ENCODE measurements around the gene P2RY6.

P2RY6 gene

DNA sequence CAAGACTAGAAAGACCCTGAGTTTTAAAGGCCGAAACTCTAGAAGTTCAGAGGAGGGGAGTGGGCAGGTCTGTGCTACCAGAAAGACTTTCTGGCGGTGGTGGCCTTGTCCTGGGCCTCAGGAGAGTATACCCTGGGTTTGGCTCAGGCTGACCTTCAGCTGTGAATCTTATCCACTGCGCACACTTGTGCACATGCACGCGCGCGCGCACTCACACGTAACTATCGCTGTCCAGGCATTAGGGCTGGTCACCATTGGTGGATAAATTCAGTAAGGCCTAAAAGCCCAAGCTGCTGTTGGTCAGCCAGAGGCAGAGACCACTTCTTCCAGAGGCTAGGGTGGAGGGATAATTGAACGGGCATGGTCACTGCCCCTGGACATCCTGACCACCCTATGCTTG, 61.0 kb downstream of the P2RY6 start:
- H3K4me1 Mint-ChIP-seq, result no peaks in the 10 kb centered on the region
- no peaks in the 10 kb centered on the region for H3K9me3 Mint-ChIP-seq
- ATAC-seq (no peak), DNase-seq (ENCODE audit: low spot score in 2 of 2) (no peak)
- H3K4me3 Mint-ChIP-seq, result no peak overlapping the region
- H3K27ac Mint-ChIP-seq, result no peak overlapping the region
- no peaks in the 10 kb centered on the region for H3K36me3 Mint-ChIP-seq

DNA sequence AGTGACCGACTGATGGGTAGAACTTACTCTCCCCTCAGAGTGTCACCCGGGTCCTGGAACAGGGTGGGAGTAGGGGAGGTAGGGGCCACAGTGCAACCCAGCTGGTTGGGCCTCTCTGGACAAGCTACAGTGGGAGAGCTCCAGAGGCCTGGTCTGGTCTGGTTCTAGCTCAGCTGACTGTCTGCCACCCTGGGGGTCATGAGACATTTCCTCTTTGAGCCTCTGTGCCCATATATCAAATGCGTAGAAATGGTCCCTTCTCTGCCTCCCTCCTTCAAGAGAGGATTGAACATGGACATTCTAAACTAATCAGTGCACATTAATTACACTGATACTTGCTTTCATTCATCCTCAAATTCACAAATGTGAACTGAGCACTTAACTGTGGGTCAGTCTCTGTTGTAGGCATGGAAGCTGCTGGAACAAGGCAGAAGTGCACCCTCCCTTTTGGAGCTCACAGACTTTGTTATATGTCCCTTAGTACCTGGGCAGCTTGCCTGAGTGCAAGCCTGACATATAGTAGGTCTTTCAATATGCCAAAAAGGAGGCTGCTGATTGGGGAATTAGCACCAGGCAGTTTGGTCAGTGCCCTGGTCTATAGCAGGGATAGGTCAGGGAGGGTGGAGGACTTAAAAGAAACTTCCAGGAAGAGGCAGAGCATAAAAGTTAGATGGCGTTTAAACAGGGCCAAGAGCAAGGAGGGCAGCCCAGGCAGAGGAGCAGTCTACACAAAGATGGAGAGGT, 61.7 kb downstream of the P2RY6 start:
- Mint-ChIP-seq H3K9me3 (no peaks in the 10 kb centered on the region), H3K4me1 (no peaks in the 10 kb centered on the region), H3K4me3 (no peak overlapping the region), H3K27ac (no peak overlapping the region), H3K36me3 (no peaks in the 10 kb centered on the region)
- DNase-seq (ENCODE audit: low spot score in 2 of 2), result no peak
- no peak for ATAC-seq

DNA sequence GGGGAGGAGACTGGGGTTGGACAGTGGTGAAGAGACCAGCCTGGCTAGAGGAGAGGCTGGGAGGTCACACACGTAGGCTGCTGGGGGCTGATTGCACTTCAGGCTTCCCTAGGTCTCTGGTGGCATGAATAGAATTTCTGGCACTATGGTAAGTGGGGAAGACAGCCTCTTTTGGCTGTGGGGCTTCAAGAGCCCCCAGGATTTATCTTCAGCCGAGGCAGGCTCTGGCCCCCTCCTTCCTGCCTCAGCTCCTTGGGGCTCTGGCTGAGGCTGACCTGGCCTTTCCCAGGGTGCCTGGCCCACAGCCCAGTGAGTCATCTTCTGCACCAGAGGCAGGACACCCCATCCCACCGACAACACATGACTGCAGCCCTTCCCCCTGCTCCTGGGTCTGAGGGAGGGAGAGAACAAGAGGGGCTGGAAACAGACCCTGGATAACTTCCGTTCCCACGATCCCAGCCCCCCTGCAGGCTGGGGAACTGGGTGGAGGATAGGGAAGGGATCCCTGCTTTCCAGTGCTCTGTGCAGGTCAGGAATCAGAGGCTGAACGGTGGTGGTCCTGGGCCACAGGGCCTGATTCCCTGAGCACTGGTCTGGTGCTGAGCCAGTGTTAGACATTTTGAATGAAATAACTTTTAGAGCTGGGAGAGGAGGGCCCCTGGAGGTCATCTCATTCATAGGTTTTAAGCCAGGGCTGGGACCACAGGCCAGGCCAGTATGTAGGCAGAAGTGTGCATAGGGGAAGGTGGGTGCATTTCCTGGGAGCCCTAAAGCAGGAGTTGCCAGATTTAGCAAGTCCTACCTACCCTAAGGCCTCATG, 62.5 kb downstream of the P2RY6 start:
- no peaks in the 10 kb centered on the region for H3K4me1 Mint-ChIP-seq
- no peak overlapping the region for H3K4me3 Mint-ChIP-seq
- ATAC-seq, result no peak
- DNase-seq (ENCODE audit: low spot score in 2 of 2), result no peak
- no peak overlapping the region for H3K27ac Mint-ChIP-seq
- H3K36me3 Mint-ChIP-seq, result no peaks in the 10 kb centered on the region
- no peaks in the 10 kb centered on the region for H3K9me3 Mint-ChIP-seq

DNA sequence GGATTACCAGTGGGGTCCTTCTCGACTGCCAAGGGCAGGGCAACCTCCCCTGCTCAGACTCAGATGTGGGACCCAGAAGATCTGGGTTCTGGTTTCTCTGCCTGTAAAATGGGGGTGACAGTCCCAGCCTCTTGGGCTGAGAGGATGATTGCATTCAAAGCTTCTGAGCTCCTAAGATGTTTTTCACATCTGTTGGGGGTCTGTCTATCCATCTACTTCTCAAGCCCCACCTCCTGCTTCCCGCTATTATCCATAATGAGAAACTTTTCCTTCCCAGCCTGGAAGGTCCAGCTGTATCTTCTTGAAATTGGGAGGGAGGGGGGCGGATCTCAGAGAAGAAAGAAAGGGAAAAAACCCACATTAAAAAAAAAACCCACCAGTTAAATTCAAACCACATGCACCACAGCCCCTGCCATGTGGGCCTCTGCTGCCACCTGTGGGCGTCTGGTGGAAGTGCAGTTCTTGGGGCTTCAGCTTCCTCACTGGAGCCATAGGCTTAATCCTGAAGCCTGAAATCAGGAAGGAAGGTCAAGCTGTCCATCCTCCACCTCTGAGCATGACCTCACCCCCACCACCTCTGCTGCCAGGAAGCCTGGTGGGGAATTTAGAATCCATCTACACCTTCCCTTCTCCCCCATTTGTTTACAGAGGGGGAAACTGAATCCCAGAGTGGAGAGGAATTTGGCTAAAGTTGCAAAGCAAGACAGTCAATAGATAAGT, 63.2 kb downstream of the P2RY6 start:
- DNase-seq (ENCODE audit: low spot score in 2 of 2), result peak; percentile 77 to 88
- Mint-ChIP-seq H3K9me3 (no peaks in the 10 kb centered on the region), H3K27ac (no peak overlapping the region), H3K36me3 (no peaks in the 10 kb centered on the region), H3K4me3 (no peak overlapping the region), H3K4me1 (no peaks in the 10 kb centered on the region)
- ATAC-seq, result peak; percentile 61

DNA sequence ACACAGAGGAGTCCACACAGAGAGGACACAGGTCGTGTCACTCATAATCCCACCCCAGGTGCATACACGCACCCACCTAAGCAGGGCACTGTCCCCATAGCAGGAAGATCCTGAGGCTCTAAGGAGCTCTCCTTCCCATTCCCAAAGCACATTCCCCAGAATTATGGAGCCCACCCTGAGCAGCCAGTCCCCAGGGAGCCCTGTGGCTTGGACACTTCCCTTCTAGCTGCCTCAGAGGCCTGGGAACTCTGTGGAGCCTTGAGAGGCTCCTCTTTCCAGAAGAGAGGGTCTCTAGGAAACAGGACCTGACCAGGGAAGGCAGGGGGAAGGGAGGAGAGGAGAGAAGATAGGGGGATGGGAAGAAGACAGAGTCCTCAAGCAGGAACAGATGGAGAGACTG, 65.7 kb downstream of the P2RY6 start:
- H3K9me3 Mint-ChIP-seq, result no peaks in the 10 kb centered on the region
- no peaks in the 10 kb centered on the region for H3K36me3 Mint-ChIP-seq
- no peak overlapping the region for H3K4me3 Mint-ChIP-seq
- no peak for ATAC-seq
- DNase-seq (ENCODE audit: low spot score in 2 of 2), result no peak
- no peaks in the 10 kb centered on the region for H3K4me1 Mint-ChIP-seq
- no peak overlapping the region for H3K27ac Mint-ChIP-seq

DNA sequence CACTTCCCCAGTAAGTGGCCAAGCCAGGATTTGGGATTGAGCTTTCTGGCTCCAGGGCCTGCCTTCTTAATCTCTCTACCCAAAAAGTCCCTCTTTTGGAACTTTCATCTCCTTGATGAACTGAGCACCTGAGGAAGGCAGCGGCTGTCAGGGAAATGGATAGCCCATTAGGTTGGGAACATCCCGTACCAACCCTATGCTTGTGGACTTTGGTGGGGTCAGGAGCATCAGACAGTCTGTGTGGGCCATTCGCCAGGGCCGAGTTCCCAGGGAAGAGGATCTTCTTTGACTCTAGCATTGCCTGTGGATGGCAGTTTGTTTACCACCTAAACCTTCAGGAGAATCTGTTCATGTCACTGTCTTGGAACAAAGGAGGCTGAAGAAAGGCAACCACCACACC, 66.1 kb downstream of the P2RY6 start:
- no peak overlapping the region for H3K27ac Mint-ChIP-seq
- no peak for DNase-seq (ENCODE audit: low spot score in 2 of 2)
- no peak overlapping the region for H3K4me3 Mint-ChIP-seq
- no peaks in the 10 kb centered on the region for H3K4me1 Mint-ChIP-seq
- H3K36me3 Mint-ChIP-seq, result no peaks in the 10 kb centered on the region
- ATAC-seq, result no peak
- H3K9me3 Mint-ChIP-seq, result no peaks in the 10 kb centered on the region

DNA sequence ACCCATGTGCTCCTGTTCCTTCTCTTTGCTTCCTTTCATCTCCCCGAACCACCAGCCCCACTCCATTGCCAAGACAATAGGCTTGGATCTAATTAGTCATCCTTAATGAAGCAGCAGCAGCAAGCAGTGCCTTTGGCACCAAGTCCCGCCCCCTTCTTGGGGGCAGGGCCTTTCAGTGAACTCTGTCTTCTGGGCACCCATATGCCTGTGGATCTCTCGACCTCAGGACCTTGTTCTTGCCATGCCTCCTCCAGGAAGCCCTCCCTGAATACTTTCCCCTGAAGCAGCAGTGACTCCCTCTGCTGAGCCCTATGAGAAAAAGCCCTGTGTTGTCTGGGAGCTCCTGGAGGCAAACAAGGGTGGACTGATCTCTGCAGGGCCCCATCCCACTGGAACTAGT, 68.0 kb downstream of the P2RY6 start:
- ATAC-seq (no peak), DNase-seq (ENCODE audit: low spot score in 2 of 2) (no peak)
- no peaks in the 10 kb centered on the region for H3K4me1 Mint-ChIP-seq
- H3K36me3 Mint-ChIP-seq, result no peaks in the 10 kb centered on the region
- no peak overlapping the region for H3K4me3 Mint-ChIP-seq
- H3K27ac Mint-ChIP-seq, result no peak overlapping the region
- no peaks in the 10 kb centered on the region for H3K9me3 Mint-ChIP-seq

DNA sequence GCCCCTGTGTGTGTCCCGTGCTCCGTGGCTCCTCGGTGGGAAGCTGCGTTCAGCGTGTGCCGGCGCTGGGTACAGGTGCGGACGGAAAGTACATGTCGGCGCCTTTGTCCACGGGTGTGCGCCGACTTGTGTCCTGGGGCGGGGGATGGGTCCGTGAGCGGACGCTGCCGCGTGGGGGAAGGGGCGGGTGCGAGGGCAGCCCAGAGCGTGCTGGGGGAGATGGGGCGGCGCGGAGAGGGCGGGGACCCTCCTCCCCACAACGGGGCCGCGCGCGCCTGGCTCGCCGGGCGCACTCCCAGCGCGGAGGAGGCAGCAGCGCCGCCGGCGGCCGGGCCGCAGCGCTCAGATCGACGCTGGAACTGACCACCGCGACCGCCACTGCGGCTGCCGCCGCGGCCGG, 70.5 kb downstream of the P2RY6 start:
- no peaks in the 10 kb centered on the region for H3K36me3 Mint-ChIP-seq
- H3K4me1 Mint-ChIP-seq, result no peaks in the 10 kb centered on the region
- no peak overlapping the region for H3K27ac Mint-ChIP-seq
- H3K9me3 Mint-ChIP-seq, result no peaks in the 10 kb centered on the region
- H3K4me3 Mint-ChIP-seq, result no peak overlapping the region
- DNase-seq (ENCODE audit: low spot score in 2 of 2) (no peak), ATAC-seq (no peak)

DNA sequence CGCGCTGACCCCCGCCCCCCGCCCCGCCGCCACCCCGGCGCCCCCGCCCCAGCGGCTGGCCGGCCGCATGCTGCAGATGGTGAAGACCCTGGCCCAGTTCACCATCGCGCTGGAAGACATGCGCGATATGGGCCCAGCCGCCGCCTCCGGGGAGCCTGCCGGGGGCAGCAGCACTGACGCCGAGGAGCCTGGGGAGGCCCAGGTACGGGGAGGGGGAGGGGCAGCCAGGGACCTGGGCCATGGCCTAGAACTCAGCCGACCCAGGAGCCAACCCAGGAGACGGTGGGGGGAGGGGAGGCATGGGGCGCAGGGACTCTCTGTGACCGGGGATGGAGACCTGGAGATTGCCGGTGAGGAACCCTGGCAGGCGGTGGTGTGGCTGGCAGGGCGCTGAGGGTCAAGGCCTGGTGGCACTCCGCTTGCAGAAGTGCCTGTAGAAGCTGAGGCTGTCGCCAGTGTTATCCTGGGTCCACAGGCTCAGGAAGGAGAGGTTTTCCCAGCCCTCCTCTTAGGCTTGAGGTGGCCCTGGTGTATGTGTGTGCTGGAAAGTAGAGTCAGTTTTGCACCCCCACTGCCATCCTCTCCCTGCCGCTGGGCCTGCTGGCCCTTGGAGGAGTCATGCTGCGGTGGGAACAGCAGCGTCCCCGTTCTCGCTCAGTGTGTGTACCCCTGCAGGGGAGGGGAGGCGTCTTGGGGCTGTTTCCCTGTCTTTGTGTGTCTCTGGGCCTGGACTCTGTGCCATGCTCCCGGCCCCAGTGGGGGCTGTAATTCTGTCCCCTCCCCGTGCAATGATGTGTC, 71.1 kb downstream of the P2RY6 start:
- H3K9me3 Mint-ChIP-seq, result no peaks in the 10 kb centered on the region
- ATAC-seq (no peak), DNase-seq (ENCODE audit: low spot score in 2 of 2) (no peak)
- no peak overlapping the region for H3K4me3 Mint-ChIP-seq
- H3K27ac Mint-ChIP-seq, result no peak overlapping the region
- no peaks in the 10 kb centered on the region for H3K36me3 Mint-ChIP-seq
- no peaks in the 10 kb centered on the region for H3K4me1 Mint-ChIP-seq

DNA sequence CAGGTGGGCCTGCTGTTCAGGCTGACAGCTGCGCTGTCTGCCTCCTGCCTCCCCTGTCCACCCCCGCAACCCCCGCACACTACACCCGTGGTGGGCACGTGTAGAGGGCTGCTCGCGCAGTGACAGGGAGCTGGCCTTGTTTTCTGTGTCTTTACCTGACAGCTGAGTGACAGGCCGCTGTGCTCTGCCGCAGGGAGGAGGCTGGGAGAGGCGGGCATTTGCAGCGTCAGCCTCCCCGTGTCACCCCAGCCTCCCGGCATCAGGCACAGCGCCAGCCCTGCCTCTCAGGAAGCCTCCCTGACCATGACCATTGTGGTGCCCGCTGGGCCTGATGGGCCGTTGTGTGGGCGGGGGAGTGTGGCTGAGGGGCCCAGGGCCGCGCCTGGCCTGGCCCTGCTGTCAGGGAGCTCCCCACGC, 72.1 kb downstream of the P2RY6 start:
- ATAC-seq, result no peak
- Mint-ChIP-seq H3K9me3 (no peaks in the 10 kb centered on the region), H3K27ac (no peak overlapping the region), H3K4me3 (no peak overlapping the region), H3K36me3 (peaks cover under 1% of the 10 kb centered on the region), H3K4me1 (no peaks in the 10 kb centered on the region)
- no peak for DNase-seq (ENCODE audit: low spot score in 2 of 2)

DNA sequence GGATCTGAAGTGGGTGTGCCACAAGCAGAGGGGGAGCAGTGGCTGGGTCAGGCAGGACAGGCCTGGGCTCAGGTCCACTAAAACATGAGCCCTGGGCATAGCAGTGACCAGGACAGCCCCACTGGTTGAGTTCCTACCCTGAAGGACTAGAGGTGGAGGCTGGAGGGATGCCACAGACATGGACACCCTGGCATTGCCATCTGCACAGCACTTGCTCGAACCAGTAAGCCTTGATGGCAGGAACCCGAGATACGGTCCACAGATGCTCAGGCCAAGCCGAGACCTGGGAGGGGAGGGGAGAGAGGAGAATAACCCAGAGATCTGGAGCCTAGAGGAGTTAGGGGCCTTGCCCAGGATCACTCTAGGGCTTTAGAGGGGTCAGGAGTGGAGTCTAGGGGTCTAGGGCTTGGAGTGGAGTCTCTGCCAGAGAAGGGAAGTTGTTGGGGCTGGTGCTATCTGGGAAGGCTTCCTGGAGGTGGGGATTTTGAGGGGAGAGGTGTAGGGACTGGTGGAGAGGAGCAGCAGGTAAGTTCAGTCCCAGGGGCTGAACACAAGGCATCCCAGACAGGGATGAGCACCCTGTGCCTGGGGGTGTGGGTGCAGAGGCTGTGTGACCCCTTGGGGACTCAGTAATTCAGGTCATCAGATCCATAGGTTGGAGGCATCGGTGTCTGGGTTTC, 73.5 kb downstream of the P2RY6 start:
- Mint-ChIP-seq H3K9me3 (no peaks in the 10 kb centered on the region), H3K36me3 (peaks cover 6% of the 10 kb centered on the region), H3K27ac (peak overlapping the region; percentile 13), H3K4me3 (no peak overlapping the region), H3K4me1 (no peaks in the 10 kb centered on the region)
- no peak for DNase-seq (ENCODE audit: low spot score in 2 of 2)
- ATAC-seq, result no peak

DNA sequence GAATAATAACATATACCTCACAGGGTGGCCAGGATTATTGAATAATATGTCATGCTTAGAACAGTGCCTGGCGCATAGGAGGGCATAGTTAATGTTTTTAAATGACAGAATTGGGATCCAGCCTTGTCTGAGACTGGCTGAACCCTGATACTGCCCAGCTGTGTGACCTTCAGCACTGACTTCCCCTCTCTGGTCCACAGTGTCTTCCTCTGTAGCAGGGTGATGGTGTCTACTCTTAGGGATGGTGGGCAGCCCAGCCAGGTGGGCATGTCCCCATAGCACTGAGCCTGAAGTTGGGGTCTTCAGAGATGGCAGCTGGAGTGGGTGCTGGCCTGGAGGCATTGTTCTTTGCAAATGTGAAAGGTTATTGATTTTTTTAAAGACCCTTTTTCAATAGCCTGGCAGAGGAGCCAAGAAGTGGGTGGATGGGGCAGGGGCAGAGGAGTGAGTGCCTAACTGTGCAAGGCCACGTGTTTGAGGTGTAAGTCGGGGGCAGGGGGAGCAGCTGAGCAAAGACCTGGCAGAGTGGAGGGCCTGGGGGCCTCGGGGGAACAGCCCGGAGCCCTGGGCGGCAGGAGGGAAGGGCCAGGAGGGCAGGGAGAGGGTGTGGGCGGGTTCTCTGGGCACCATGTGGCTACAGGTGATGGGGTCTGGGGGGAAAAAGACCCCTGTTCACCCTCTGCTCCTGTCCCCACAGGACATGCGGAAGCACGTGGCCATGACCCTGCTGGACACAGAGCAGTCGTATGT, 74.2 kb downstream of the P2RY6 start:
- H3K27ac Mint-ChIP-seq, result peak overlapping the region; percentile 36
- H3K4me3 Mint-ChIP-seq, result no peak overlapping the region
- DNase-seq (ENCODE audit: low spot score in 2 of 2) (no peak), ATAC-seq (no peak)
- H3K36me3 Mint-ChIP-seq, result peaks cover 6% of the 10 kb centered on the region
- H3K9me3 Mint-ChIP-seq, result no peaks in the 10 kb centered on the region
- H3K4me1 Mint-ChIP-seq, result no peaks in the 10 kb centered on the region

DNA sequence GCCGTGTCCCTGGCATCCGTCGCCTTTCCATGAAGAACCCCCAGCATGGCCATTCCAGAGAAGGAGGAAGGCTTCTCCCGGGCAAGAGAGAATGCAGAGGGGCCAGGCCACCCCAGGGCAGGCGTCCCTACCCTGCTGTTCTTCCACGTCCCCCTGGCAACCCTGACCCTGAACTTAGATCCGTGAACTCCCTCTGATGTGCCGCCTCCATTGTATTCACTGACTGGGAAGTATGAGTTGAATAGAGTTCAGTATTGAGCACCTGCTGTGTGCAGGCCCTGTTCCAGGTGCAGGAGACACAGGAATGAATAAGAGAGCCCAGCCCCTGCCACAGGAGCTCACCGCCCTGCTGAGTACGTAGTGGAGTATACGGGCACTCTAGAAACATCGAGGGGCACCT, 74.9 kb downstream of the P2RY6 start:
- Mint-ChIP-seq H3K27ac (no peak overlapping the region), H3K4me3 (no peak overlapping the region), H3K4me1 (no peaks in the 10 kb centered on the region), H3K9me3 (no peaks in the 10 kb centered on the region), H3K36me3 (peaks cover 6% of the 10 kb centered on the region)
- DNase-seq (ENCODE audit: low spot score in 2 of 2) (no peak), ATAC-seq (no peak)
